Measurements from ENCODE around the gene CPA3.

The CPA3 gene, protein sequence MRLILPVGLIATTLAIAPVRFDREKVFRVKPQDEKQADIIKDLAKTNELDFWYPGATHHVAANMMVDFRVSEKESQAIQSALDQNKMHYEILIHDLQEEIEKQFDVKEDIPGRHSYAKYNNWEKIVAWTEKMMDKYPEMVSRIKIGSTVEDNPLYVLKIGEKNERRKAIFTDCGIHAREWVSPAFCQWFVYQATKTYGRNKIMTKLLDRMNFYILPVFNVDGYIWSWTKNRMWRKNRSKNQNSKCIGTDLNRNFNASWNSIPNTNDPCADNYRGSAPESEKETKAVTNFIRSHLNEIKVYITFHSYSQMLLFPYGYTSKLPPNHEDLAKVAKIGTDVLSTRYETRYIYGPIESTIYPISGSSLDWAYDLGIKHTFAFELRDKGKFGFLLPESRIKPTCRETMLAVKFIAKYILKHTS

DNA sequence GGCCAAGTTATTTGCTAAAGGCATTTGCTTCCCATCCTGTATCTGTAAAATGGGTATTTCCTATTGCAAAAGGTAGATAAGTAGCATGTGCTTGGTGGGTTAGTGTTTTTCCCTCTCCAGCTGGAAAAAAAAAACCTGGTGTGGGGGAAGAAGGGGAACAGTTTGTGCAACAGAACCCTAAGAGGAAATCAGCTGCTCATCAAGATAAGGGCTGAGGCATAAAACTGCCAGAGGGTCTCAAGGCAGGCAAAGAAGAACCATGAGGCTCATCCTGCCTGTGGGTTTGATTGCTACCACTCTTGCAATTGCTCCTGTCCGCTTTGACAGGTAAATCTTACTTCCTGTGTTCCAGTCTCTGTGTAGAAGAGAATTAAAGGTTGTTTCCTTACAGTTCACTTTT, at the start of gene CPA3:
Gene CPA3, plus strand, starts transcription at position 248 of the 400 bp plus-strand sequence. Its CDS starts 12 bp downstream, at position 260.
- no peak for DNase-seq (ENCODE audit: low spot score)

DNA sequence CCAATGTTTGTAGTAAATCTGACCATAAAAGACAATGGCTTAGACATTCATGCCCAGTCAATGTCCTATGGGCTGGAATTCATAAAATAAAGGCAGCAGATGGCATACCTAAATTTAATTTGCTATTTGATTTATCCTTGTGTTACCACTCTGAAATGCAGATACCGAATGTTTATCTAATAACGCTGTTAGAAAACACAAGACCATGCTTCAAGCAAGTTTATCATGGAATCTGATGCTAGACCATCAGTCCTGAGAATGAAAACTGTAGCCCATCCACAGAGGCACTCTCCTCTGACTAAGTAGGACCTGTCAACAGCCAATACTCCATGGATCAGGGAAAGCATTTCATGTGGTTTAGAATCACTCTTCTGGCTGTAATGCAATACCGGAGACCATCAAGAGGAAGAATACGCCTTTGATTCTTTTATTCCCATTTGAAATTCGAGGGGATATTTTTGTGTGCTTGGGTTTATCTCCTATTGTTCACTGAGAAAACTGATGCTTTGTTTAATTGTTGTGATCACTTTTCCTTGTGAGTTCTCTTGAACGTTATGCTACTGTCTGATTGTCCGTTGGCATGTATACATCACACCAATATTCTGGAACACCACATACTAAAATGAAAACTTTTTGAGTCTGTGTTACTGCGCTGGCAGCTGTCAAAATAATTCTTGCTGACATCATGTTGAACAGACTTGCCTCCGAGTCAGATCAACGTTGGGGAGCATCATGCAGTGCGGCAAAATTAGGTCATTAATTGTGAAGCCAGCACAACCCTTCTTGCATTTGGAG, 49.6 kb upstream of the CPA3 start:
- no peak for DNase-seq (ENCODE audit: low spot score)

DNA sequence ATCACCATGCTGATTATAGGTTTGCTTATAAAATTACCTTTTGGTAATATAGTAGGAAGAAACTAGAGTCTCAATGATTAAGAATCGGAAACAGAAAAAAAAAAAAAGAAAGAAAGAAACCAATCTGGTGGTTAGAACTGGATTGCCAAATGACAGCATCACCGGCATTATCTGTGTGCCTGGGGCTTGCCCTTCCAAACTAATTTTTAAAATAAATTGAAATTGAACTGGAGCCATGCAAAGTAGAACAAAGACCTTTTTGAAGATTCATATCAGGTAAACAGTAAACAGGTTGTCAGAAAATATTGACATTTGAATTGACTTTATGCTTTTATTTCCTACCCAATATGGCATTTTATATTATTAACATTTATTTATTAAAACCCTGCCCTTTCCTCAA, 48.7 kb upstream of the CPA3 start:
- no peak for DNase-seq (ENCODE audit: low spot score)

DNA sequence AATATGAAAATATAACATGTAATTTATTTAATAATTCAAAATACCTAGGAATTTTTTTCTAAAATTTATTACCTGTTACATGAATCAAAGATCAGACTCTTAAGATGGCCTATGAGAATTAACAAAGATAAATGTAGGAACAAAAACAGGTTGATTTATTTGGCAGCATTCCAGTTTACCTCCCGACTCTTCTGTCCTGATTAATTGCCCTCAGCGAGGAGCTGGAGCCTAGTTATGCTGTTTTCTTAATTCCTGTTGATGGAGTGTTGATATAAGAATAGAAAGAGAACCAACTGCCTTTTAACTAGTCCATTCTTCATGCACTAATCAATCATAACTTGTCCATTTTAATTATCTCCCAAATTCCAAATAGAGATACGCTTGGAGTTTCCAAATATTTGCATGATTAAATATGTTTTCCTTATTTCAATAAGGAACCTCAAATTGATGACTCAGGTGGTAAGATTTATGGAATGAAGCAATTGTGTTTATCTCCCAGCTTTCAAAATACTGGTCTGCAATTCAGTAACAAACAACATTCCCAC, 48.0 kb upstream of the CPA3 start:
- no peak for DNase-seq (ENCODE audit: low spot score)

DNA sequence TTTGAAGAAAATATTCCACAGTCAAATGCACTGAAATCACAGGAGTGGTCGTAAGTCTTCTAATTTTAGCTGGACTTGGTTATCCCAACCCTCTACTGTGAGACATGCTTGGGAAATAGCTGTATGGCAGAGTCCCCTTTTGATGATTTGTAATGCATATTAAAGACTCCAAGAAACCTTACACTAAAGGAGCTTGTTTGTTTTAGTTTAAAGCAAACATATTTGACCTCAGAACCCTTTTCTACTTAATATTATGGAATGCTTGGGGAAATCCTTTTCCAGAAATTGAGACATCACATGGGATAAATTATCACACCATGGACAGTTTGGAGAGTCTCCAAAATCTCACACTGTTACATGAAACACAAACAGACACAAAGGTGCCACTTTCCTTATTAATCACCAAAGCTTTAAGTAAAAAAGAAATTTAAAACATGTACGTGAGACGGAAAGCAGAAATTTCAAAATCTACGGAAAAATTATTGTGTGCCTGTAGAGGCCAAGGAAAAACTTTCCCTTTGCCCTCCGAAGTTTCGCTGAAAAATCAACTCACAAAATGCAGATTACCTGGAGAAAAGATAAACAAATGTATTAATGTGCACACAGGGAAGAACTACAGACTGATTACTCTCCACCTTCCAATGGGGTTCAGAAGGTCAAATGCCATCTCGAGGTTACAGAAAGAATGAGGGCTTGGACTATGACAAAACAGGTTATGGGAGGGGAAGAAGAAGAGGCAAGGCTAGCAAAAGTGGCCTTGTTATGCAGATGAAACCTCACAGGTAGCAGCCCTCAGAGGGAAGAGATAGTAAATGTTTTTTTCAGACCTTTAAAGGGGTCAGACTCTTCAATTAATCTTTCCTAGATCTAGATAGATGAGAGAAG, 44.5 kb upstream of the CPA3 start:
- DNase-seq (ENCODE audit: low spot score), result no peak

DNA sequence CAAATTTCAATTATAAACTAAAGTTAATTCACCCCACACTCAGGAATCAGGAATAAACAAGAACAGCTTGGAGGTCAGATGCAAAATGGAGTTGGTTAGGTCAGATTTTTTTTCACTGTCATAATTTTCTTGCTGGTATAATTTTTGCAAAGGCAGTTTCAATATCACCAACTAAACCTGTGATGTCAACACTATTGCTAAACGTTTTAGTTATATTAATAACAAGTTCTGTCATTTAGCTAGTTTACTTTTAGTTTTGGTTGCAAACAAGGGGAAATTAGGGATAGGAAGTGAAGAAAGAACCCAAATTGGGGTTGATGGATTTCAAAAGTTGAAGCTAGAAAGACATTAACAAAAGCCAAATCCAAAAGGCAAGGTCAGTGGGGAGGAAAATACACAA, 42.1 kb upstream of the CPA3 start:
- no peak for DNase-seq (ENCODE audit: low spot score)

DNA sequence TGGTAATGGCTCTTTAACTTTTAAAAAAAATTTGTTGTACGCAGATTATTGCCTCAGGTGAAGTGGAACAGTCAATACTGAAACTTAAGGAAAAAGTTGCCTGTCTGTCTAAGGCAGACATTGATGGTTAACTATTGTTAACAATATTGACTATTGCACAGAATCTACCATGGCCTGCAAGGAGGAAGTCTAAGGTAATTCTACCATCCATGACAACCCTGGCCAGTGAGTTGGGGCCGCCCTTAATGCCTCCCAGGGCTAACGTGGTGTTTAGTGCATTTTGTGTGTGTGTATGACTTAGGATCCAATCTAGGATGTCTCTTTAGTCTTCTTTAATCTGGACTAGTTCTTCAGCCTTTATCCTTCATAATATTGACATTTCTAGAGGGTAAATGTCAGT, 39.6 kb upstream of the CPA3 start:
- DNase-seq (ENCODE audit: low spot score), result no peak

DNA sequence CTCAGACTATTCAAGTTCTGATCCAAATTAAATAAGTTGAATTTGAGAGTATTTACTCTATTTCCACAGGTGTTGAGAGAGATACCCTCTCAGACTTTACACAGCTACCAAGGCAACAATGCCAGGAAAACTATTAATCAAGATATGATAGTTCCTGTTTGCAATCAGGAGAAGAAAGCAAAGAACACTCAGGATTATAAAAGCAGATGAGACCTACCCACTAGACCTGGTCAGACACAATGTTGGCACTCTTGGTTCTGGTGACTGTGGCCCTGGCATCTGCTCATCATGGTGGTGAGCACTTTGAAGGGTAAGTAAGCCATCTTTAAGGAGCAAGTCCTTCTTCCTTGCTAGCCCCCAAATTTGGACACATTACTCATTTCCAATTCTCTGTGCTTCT, 37.5 kb upstream of the CPA3 start, which contains the start of gene CPB1:
Gene CPB1, plus strand, starts transcription at position 227 of the 400 bp plus-strand sequence. Its CDS starts 13 bp downstream, at position 240.
- no peak for DNase-seq (ENCODE audit: low spot score)

DNA sequence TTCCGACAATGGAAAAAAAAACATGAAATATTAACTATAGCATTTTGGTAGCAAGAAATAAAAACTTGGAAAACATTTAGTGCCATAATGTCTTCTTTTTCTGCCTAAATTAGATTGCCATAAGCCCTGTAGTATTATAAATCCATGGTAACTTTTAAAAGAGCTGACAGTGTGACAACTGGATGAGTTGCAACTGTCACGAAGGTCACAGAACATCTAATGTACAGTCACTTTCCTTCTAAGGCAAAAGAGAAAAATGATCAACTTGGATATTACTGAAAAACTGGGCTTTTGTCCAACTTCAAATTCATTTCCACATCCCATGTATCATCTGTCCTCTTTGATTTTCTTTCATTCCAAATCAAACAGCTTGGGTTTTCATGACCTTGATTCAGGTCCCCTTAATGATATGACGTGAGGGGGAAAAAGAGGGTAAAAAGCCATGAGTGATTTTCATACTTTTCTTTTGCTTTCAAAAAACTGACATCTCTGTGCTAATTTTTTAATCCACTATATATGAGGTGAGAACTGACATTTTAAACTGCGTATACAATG, 36.9 kb upstream of the CPA3 start:
- no peak for DNase-seq (ENCODE audit: low spot score)

DNA sequence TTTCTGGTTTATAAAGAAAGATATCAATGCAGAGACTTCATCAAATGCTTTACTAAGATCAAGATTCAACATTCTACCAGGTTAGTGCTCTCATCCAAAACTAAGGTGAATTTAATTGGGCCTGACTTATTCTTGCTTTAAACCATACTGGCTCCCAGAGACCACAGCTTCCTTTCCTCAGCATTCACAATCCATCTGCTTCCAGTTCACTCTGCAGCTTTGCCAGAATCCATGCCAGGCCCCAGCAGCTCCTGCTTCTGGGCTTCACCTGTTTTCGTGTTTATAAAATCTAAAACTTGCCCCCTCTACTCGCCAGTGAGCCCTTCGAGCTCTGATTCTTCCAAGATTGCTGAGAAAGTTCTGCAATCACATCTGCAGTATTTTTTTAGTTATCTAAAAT, 35.2 kb upstream of the CPA3 start:
- DNase-seq (ENCODE audit: low spot score), result no peak

DNA sequence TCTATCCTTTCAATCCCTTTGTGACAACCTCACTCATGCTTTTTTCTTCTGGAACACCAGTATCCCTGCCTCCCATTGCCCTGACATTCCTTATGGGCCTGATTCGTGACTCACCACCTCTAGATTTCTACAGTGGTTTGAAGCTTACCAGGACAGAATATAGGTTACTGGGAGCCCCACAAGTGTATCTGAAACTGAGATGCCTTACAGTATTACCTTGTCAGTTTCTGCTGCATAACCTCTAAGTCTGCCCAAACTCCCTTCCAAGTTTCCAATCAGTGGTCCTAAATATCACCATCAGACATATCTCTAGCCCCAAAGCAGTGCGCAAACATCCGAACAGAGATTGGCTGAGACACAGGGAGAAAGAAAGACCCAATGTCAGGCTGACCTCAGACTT, 31.9 kb upstream of the CPA3 start:
- DNase-seq (ENCODE audit: low spot score), result no peak

DNA sequence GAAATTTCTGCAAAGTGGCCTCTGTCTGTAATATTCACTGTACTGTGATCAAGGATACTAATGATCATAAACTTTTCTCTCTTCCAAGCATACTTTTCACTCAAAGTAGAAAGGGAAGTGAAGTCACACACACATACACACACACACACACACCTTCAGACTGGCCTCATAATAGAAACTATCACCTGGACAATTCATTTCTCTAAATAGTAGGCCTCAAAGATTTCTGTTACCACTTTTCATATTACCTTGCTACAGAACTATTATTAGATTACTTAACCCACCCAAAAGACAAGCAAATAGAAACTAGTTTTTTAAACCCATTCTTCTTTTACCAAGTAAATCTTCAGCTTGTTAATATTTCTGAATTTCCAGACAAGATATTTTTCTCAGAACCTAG, 25.3 kb upstream of the CPA3 start:
- DNase-seq (ENCODE audit: low spot score), result no peak

DNA sequence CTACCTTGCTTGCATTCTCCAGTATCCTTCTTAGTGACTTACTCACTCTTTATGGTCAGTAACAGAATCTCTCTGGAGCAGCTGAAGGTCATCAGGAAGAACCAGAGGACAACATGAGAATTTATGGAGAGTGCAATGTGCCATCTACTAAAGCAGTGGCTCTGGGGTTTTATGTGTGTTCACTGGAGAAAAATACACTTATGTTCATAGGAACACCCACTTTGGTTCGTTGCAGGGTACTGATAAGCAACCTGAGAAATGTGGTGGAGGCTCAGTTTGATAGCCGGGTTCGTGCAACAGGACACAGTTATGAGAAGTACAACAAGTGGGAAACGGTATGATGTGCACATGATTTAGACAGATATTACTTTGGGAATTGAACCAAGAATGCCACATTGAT, 24.6 kb upstream of the CPA3 start:
- DNase-seq (ENCODE audit: low spot score), result no peak

DNA sequence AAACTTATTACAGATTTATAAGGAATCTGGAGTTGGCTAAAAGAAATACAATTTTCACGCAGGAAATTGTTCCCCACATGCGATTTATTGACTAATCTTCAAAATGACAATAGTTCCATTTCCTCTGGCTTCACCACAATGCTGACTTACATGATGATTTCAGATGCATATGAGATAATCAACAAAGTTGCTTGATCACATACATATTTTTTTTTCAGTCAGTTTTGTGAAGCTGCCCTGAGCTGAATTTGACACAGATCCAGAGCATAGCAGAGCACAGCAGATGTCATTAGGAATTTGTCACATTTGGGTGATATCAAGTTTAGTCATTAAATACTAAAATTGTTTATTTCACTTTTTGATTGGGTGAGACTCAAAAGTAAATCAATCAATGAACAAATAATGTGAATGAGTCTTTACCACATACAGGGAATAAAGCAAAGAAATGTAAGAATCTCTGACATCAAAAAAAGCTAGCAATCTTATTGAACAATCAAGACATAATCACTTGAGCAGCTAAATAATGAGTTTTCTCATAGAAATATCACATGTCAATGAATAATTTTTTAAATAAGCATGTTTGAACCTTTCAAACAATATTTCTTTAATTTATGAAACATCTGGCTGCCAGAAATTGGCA, 19.2 kb upstream of the CPA3 start:
- no peak for DNase-seq (ENCODE audit: low spot score)

DNA sequence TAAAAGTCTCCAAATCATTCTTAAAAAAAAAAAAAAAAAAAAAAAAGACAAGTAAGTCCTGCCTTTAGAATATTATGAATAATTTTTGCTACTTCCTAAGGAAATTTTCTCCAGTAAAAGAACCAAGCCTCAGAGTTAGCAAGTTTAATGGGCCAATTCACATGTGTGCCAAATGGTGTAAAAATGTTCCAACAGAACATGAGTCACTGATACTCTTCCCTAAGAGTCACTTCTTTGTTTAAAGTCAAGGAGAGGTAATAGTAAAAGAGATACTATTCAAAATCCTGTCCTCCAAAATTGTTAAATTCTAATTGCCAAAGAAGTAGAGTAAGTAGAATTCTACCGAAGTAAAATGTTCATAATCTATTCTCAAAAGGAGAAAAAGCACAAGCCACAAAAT, 17.7 kb upstream of the CPA3 start:
- DNase-seq (ENCODE audit: low spot score), result no peak

DNA sequence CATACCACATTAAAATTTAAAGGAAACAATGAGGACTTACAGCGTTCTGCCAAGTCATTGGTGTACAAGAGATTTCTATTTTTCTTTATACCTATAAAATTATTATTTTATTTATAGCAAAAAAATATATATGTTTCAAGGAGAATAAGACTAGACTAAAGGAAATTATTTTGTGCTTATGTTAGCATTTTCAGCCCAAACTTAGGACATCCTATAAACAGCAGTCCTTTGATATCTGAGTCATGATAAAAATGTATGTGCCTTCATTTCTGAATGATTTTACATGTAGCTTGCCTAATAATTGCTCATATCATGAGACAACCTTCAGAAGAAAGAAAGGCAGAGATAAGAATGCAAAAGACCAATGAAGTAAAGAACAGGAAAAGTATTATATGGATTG, 16.7 kb upstream of the CPA3 start:
- DNase-seq (ENCODE audit: low spot score), result no peak

DNA sequence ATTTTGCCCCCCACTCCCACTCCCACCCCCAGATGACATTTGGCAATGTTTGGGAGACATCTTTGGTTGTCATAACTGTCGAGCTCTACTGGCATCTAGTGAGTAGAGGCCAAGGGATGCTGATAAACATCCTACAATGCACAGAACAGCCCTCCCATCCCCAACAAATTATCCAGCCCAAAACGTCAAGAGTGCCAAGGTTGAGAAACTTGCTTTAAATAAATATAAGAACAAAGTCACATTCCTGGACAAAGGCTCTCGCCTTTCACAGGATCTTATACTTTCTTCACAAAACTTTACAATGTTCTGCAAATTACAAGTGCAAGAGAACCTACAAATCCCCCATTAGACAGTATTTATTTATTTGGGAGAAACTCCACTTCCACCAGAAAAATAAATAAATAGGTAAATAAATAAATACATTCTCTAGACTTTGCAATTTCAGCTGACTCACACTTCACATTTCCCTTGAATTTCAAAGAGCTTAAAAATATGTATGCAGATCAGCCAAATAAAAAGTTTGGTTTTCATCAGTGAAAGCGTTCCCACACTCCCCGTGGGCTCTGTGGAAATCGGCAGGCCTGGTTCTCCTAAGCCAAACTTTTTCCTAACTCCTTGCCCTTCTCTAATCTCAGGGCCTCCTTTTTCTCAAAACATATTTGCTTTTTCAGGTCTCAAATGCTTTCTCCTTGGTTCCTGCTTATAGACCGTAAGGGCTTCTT, 12.7 kb upstream of the CPA3 start:
- DNase-seq (ENCODE audit: low spot score), result no peak

DNA sequence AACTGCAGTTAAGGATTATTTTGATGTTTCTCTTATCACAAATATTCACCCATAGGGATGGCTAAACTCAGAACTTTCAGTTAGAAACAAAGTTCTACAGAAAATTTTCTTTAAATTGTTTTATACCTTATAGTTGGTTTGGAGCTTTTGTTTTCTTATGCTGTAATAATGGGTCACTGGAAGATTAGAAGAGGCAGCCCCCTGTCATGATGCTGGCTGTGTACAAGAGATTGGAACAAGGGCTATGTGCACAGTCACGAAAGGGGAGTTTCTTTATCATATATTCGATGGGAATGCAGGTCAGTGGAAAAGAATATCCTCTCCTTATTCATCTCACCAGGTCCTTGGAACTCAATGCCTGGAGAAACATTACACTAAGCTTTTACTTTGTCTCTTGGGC, 12.0 kb upstream of the CPA3 start:
- DNase-seq (ENCODE audit: low spot score), result no peak

DNA sequence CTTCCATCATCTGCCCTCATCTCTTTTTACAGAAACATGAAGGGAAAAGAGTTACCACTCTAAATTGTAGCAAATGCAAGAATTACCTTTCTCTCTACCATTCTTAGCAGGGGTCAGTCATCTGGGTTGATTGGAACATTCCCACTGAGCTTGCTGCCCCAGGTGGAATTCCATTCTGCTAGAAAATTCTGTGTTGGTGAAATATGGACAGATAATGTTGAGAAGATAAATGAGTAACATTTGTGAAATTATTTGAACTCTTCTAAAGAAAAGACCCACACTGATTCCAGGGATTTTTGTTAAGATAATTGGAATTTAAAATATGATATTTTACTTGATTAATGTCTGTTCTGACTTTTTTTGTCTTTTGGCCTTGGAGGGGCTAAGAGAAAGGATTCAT, 11.0 kb upstream of the CPA3 start:
- DNase-seq (ENCODE audit: low spot score), result no peak

DNA sequence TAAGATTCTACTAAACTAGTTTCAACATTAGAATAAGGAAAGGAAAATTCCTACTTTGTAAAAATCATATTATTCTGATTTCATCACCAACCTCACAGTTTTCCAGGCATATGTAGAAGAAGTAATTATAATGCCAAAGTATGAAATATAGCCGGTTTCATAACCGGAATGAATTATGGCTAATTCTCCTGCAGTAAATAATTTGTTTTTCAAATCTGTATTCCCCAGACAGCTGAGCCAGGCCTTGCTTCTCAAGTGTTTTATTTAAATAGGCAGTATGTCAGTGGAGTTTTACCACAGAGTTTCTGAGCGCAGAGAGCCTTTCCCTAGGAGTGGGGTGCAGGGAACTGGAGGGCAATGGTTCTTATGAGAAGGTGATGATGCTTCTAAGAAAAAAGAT, 8.7 kb upstream of the CPA3 start:
- no peak for DNase-seq (ENCODE audit: low spot score)

DNA sequence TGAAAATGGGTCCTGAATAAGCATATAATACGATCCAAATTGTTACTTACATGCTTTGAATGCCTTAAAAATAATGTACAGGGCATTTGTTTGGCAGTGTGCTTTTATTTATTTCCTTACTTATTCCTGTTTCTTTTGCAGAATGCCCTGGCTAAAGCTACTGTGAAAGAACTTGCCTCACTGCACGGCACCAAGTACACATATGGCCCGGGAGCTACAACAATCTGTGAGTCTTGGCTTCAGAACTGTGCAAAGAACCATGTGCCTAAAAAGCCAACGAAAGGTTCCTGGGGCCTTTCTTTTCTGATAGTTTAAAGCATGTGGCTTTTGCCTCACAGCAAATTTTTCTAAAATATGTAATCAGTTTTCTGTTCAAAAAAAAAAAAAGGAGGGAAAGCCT, 7.8 kb upstream of the CPA3 start:
- no peak for DNase-seq (ENCODE audit: low spot score)
